OCI-LY7 (cell line): ENCODE measurements around the gene DPYSL3. TPM values are rescaled to one million over a fixed set of nuclear protein-coding genes. Genes with fewer than 3 reads are reported as not detected.

Experiments
- BruUV-seq: library from RNA; stranded (reverse); fragments of 400-500 nt; replicated peaks from 2 replicates; lab custom pipeline; 2021; lab: Mats Ljungman, UMichigan
- CTCF ChIA-PET: fragments of 300-600 bp; sonication (Branson Sonifier 250); formaldehyde crosslinking; loops from one replicate; lab custom pipeline; 2022; ENCODE audit warnings: antibody characterized with exemption; ENCODE audit not compliant: unreplicated experiment; lab: Charles Lee
- POLR2A ChIA-PET: fragments of 300-600 bp; sonication (Branson Sonifier 250); formaldehyde crosslinking; loops from one replicate; lab custom pipeline; 2022; ENCODE audit warnings: antibody characterized with exemption; lab: Charles Lee
- DNase-seq: peaks from one replicate; pipeline ENCODE4 v3.0.0-alpha.2; 2015; ENCODE audit warnings: low spot score
- H2AFZ ChIP-seq: fragments of 200-600 bp; sonication (generic), shearing (Covaris generic); 2 replicates; pipeline ENCODE4 v1.6.1; 2014; ENCODE audit warnings: mild to moderate bottlenecking, antibody characterized with exemption, low read length, moderate library complexity
- H3K27ac ChIP-seq: fragments of 200-600 bp; sonication (generic); 2 replicates; pipeline ENCODE4 v1.5.1; 2014; ENCODE audit warnings: mixed run types, low read depth, mild to moderate bottlenecking, moderate library complexity, low read length, inconsistent platforms; ENCODE audit not compliant: poor library complexity, severe bottlenecking
- H3K36me3 ChIP-seq: fragments of 200-600 bp; sonication (generic); 2 replicates; pipeline ENCODE4 v1.6.1; 2014; ENCODE audit warnings: mild to moderate bottlenecking, antibody characterized with exemption, low read length, moderate library complexity, mixed read lengths; ENCODE audit not compliant: insufficient read depth
- H3K4me1 ChIP-seq: fragments of 200-600 bp; sonication (generic); 2 replicates; pipeline ENCODE4 v1.5.1; 2014; ENCODE audit warnings: mild to moderate bottlenecking, low read length; ENCODE audit not compliant: insufficient read depth, poor library complexity, severe bottlenecking
- H3K4me2 ChIP-seq: fragments of 200-600 bp; sonication (generic); 2 replicates; pipeline ENCODE4 v1.6.1; 2014; ENCODE audit warnings: mild to moderate bottlenecking, low read length
- H3K4me3 ChIP-seq: fragments of 200-600 bp; sonication (generic); 2 replicates; pipeline ENCODE4 v1.5.1; 2014; ENCODE audit warnings: mild to moderate bottlenecking, low read depth, low read length; ENCODE audit not compliant: poor library complexity, severe bottlenecking
- H3K79me2 ChIP-seq: fragments of 200-600 bp; sonication (generic); 2 replicates; pipeline ENCODE4 v1.6.1; 2016; ENCODE audit warnings: low read depth, mild to moderate bottlenecking, low read length, moderate library complexity, mixed read lengths; ENCODE audit not compliant: insufficient read depth
- H3K9me2 ChIP-seq: fragments of 200-600 bp; sonication (generic); 2 replicates; pipeline ENCODE4 v1.6.1; 2016; ENCODE audit warnings: mild to moderate bottlenecking, low read length, mixed read lengths; ENCODE audit not compliant: insufficient read depth
- H3K9me3 ChIP-seq: fragments of 200-600 bp; sonication (generic); 2 replicates; pipeline ENCODE4 v1.6.1; 2014; ENCODE audit warnings: mild to moderate bottlenecking, mixed run types, low read length, mixed read lengths
- H4K20me1 ChIP-seq: fragments of 200-600 bp; sonication (generic); 2 replicates; pipeline ENCODE4 v1.6.1; 2014; ENCODE audit warnings: mild to moderate bottlenecking, antibody characterized with exemption, low read length, moderate library complexity, mixed read lengths; ENCODE audit not compliant: insufficient read depth
- CTCF ChIP-seq: fragments of 200-600 bp; sonication (generic); conservative IDR thresholded peaks from 2 replicates; pipeline ENCODE4 v1.5.1; 2014; ENCODE audit warnings: mild to moderate bottlenecking, antibody characterized with exemption, low read length, moderate library complexity, mixed read lengths
- EZH2phosphoT487 ChIP-seq: fragments of 200-600 bp; sonication (generic); IDR thresholded peaks from 2 replicates; pipeline ENCODE4 v1.6.1; 2018; ENCODE audit warnings: low read depth, borderline replicate concordance, mild to moderate bottlenecking, mixed run types, antibody characterized with exemption, low read length, moderate library complexity, mixed read lengths
- intact Hi-C: fragments of 100-400 bp; cut with micrococcal nuclease; formaldehyde crosslinking; loops from one replicate; pipeline ENCODE4 v1.10.0; 2022; ENCODE audit not compliant: unreplicated experiment
- total RNA-seq, 2 experiments: library from RNA; depleted of rRNA in 1 of 2; stranded (reverse); fragments of >200 nt in 1 of 2; shearing (Covaris generic) in 1 of 2; gene quantifications; 2 replicates each; pipeline ENCODE4 v1.2.3, GENCODE V29; 2014 to 2022

DPYSL3 gene
- total RNA-seq, 2 experiments from 2014 or later: not detected

DNA sequence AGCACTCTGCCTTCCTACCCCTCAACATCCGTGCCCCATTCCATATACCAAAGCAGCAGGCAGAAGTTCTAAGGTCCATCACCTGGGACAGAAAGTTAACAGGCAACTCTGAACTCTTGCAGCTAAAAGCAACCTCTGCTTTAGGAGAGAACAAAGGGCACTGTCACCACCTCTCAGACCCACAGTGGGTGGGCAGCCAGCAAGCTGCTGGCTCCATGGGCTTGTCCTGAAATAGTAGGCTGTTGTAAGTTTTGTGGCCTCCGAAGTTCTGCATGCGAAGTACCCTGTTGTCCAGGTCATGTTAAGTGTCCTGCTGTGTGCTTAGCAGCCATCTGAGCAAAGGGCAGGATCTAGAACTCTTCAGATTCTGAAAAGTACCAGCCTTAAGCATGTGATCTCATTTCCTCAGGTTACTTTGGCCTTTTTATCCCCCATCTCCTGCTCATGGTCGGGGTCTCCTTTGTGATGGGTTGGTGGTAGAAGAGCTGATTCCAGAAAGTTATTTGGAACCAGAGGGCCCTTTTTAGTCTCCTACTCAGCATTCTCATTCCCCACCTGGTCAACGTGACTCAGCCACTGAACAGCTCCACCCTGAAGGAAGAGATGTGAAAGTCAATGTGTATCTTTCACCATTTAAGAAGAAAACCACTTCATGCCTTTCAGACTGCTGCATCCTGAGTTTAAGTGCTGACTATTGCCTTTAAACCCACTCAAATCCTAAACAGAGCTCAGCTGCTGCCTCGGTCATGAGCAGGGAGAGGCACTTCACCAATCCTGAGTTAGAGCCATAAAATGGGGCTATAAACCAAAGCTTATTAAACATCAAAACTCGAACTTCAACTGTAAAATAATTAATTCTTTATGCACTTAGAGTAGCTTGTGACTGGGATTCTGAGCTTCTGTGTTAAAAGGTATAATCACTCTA is 121.4 kb downstream of the DPYSL3 start:
- Histone ChIP-seq H3K4me2 (no peak overlapping the region), H3K4me3 (no peak overlapping the region), H4K20me1 (no peaks in the 10 kb centered on the region), H3K27ac (no peak overlapping the region), H3K4me1 (no peaks in the 10 kb centered on the region), H3K9me2 (no peaks in the 10 kb centered on the region), H3K79me2 (no peaks in the 10 kb centered on the region), H3K36me3 (no peaks in the 10 kb centered on the region), H2AFZ (no peak overlapping the region), H3K9me3 (no peaks in the 10 kb centered on the region)
- intact Hi-C loops: no loop called here
- BruUV-seq: no TSS peak
- ChIA-PET CTCF (no interaction called here), POLR2A (interaction anchor here (0.5 to 1.3 kb wide), 3 partner anchors 10 to 358 kb away, joined by 3 to 5 read pairs (median 3); no protein-coding TSS in a partner anchor)
- no peak for DNase-seq
- TF ChIP-seq CTCF (no peak), EZH2phosphoT487 (no peak)

DNA sequence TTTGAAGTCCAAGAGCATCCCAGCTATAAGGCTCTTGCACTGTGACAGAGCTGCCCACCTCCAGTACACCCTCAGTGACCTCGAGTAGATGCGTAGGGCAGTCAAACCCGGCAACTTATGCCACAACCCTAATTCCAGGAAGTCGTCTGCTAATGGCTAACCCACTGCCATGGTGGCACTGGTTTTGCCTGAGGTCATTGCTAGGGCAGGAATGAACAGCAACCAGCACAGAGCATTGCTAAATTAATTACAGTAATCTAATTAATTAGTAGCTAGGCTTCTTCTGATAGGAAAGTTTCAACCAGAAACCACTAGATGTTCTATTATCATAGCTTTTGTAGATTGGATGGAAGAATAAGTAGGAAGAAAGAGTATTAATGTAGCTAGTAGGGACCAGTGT is 122.8 kb downstream of the DPYSL3 start:
- H4K20me1 ChIP-seq: no peaks in the 10 kb centered on the region
- no peaks in the 10 kb centered on the region for H3K9me3 ChIP-seq
- intact Hi-C loops: no loop called here
- no TSS peak for BruUV-seq
- no peak overlapping the region for H2AFZ ChIP-seq
- no peak overlapping the region for H3K4me2 ChIP-seq
- no peaks in the 10 kb centered on the region for H3K4me1 ChIP-seq
- H3K27ac ChIP-seq: no peak overlapping the region
- H3K36me3 ChIP-seq: no peaks in the 10 kb centered on the region
- no peaks in the 10 kb centered on the region for H3K9me2 ChIP-seq
- TF ChIP-seq CTCF (no peak), EZH2phosphoT487 (no peak)
- no peaks in the 10 kb centered on the region for H3K79me2 ChIP-seq
- H3K4me3 ChIP-seq: no peak overlapping the region
- DNase-seq: no peak
- ChIA-PET CTCF (no interaction called here), POLR2A (interaction anchor here (1.1 to 1.3 kb wide), 2 partner anchors 11 to 30 kb away, joined by 3 read pairs; no protein-coding TSS in a partner anchor)
